NCI-H1105 (cell line): ENCODE measurements around the gene PPP4R1.

ENCODE experiments used
- DNase-seq: peaks from one replicate; lab custom pipeline; 2025; lab: John Stamatoyannopoulos, UW

PPP4R1 gene

DNA sequence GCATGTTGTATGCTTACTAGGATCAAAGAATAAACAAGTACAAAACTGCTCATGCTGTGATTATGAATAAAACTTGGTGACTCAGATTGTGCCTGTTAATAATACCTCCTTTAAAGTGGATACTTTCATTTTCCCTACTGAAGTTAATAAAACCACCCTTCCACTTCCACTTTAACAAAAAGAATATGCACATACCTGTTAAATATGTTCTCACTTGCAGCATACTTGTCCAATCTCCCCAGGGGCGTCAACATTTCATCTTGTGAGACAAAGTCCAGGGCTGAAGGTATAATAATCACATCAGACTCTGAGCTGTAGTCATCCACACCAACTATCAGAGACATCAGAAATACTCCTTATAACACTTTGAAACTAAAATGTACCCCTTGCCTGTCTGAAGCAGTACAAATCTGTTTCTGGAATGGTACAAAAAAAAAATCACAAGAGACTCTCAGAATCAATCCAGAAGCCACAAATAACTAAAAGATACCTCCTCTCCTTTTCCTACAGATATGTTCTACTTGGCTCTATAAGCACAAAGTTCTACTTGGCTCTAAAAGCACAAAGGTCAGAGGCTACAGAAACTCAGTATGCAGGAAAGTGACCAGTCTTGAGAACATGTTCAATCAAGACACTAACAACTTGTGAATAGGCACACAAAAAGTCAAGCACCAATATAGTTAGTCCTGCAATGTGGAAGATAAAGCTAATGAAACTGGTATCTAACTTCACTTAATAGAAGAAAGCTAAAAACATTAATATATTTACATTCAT lies 19.3 kb downstream of the PPP4R1 start:
- DNase-seq: no peak

- DNase-seq: no peak
These were observed 26.4 kb downstream of the PPP4R1 start for GRCh38 chr18:9587924-9588323.

DNA sequence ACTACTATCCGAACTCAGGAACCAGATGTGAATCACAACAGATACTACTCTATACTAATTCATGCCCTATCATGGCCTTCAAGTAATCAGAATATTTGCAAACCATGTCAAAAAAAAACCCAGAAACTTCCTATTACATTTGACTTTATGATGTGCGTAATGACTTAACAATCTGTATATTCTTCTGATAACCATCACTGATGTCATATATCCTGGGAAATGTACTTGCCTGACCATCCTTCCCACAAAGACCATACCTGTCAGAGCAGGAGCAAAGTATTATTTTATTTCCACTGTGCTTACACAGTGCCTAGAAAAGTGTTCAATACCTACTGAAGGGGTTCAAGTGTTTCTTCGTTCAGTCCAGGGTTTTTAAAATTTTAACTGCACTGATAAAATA lies 27.5 kb downstream of the PPP4R1 start:
- DNase-seq: no peak

DNA sequence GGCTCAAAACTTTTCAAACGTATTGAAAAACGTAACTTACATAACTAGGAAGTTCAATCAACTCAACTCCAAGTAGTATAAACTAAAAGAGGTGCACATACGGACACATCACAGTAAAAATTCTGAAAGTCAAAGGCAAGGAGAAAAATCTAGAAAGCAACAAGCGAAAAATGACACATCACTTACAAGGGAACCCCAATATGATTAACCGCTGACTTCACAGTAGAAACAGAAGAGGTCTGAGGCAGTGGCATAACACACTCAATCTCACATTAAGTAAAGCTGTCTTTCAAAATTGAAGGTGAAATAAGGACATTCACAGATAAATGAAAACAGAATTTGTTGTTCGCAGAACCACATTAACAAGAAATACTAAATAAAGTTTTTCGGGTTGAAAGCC lies 32.7 kb downstream of the PPP4R1 start:
- no peak for DNase-seq

DNA sequence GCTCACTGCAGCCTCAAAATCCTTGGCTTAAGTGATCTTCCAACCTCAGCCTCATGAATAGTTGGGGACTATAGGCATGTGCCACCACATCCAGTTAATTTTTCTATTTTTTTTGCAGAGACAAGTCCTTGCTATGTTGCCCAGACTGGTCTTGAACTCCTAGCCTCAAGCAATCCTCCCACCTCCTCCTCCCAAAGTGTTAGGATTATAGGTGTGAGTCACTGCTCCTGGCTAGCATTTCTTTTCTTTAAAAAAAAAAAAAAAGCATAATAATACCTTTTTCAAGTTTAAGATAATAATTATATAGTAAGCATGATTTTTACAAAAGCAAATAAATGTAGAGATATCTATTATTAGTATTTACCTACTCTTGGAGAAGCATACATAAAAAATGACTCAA lies 36.1 kb downstream of the PPP4R1 start:
- DNase-seq: no peak

- DNase-seq: no peak
These were observed 37.0 kb downstream of the PPP4R1 start for GRCh38 chr18:9577361-9577760.

- no peak for DNase-seq
These were observed 38.8 kb downstream of the PPP4R1 start for GRCh38 chr18:9575558-9575957.

- DNase-seq: no peak
These were observed 39.8 kb downstream of the PPP4R1 start for GRCh38 chr18:9574473-9575115.

DNA sequence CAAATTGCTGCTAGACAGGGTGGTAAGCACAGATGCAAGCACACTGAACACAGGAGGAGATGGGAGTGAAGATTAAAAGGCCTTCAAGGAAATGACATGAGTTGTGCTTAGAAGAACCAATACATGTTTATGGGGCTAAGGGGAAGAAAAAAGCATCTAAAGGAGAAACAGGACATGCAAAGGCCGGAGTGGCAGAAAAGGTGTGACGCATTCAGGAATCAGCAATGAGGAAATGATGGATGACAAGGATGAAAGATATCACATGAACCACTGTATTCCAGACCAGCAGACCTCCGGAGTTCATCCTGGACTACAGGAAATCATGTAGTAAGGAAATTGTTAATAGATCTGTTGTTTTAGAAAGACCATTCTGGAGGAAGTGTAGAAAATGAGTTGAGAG lies 42.8 kb downstream of the PPP4R1 start:
- no peak for DNase-seq

DNA sequence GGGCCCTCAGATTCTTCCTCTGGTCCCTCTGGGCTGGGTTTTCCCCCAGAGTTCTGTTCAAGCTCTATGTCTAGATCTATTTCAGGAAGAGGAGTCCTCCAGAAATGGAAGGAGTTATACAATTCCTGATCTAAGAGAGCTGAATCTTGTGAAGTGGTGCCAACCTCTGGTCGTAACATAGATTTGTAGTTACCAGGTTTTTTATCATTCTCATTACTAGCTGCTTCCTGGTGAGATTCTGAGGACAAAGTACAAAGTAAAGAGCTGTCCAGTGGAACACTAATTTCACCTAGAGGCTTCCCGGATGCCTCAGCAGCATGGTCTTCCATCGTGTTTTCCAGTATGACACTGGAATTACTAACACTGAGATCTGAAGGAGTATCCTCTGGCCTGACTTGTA lies 44.1 kb downstream of the PPP4R1 start:
- DNase-seq: no peak

DNA sequence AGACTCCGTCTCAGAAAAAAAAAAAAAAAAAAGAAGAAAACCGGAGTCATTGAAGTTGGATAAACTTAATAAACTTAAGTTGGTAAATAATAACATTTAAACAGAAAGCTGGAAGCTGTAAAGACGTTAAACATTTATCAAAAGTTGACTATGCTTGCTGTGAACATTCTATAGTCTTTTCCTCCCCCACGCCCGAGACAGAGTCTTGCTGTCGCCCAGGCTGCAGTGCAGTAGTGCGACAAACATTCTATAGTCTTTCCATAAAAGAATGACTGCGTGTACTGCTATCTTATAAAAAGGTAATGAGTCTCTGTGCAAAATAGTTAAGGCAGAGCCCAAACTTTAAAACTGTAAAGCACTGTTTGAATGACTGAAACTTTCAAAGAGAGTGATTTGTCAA lies 45.2 kb downstream of the PPP4R1 start:
- DNase-seq: no peak

DNA sequence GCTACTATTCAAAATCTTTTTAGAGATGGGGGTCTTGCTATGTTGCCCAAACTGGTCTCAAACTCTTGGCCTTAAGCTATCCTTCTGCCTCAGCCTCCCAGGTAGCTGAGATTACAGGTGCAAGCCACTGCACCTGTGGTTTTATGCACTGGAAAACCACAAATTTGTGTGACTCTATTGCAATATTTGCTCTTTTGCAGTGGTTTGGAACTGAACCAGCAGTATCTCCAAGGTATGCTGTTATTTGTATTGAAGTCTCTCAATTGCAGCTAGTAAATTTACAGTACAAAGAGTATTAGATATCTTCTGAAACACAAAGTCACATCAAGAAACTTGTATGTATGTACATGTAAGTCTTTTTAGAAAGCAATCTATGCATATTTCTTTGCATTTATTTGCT lies 46.2 kb downstream of the PPP4R1 start:
- no peak for DNase-seq

- no peak for DNase-seq
These were observed 49.0 kb downstream of the PPP4R1 start for GRCh38 chr18:9565407-9565806.

GRCh38 chr18:9563331-9563730 lies 51.0 kb downstream of the PPP4R1 start:
- DNase-seq: no peak

DNA sequence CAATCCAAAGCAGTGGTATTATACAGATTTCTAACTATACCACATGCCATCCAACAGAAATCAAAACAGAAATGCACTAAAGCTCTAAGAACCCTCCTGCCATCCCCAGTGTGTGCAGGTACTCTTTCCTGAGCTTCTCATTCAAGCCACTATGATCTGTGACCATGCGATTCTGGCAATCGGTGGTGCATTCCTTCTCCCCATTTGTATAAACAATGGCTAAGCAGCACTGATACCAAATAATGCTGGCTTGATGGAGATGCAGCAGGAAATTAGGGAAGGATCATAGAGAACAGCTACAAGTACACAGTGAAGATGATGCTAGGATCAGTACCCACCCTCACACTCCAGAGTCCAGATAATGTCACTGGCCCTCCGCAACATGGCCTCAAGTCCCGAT lies 51.8 kb downstream of the PPP4R1 start:
- DNase-seq: no peak

DNA sequence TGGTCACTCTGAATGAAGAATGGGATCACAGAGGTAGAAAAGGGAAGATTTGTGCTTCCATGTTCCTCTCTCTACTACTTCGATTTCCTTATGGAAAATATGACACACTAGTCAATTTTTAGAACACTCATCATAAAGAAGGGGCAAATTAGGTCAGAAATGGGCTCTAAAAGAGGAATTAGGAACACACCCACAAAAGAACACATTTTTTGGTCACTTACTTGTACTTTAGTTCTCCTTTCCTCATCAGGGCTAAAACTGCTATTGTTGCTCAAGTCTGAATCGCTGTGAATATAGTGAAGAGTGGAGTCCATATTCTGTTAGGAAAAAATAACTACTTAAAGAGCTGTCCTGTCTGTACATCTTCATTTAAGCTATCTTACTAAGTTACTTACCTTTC lies 52.6 kb downstream of the PPP4R1 start:
- DNase-seq: no peak

DNA sequence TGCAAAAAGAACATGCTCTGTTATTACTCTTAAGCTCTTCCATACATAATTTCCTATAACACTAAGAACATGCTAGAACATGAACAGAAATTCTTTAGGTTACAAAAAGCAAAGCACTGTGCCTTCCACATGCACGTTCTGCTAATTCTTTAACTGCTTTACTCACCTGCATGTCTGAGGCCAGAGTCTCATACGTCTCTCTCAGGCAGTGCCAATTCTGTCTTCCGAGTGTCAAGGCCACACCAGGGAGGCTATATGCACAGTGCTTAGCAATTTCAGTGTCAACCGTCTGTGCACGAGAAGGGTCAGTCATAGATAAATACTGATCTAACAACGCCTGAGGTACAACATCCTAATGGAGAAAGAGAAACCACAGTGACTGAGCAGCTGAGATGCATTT lies 55.1 kb downstream of the PPP4R1 start:
- DNase-seq: no peak

DNA sequence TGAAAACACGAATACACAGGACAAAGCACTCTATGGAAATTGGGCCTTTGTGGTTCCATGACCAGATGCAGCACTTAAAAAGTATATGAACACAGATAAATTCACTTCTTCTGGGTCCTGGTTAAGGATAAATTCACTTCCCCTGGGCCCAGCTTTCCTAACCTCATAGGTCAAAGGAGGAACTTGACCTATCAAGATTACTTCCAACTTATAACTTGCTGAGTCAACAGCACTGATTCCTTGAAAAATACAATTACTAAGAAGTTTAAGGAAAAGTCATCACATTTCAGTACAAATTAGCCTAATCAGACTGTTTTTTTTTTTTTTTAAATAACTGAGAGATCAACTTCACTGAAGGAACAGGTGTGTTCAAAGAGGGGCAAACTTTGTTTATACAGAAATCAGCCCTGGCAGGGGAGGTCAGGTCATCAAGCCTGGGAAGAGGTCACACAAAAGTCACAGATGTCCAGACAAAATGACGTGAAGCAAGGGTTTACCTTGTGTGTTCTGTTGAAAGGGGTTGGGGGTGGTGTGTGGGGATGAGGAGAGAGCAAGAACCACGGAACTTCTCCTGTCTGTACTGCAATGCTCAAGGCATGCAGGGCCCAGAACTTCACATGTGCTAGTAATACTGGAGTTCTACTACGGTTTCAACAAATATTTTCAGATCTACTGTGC lies 55.8 kb downstream of the PPP4R1 start:
- no peak for DNase-seq

DNA sequence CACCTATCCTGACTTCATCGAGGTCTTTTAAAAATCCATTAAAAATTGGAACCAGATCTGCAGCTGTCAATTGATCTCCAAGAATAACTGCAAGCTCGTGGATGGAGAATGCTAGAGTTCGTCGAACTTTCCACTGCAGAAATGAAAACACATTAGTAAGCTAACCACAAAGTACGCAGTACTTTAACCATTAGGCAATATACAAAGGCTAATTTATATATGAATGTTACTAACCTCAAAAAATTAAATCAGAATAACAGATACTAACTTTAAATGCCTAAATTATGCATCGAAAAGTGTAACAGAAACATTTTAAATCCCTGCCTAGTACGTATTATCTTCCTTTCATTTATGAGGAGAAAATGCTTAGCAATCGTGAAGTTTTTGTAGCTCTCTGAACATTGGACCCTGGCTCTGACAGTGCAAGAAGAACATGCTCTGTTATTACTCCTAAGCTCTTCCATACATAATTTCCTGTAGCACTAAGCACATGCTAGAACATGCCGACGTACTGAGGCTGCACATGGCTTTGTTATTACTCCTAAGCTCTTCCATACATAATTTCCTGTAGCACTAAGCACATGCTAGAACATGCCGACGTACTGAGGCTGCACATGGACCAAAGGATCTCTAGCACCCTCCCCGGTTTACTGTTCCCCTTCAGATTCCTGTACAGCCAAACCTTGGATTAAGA lies 57.0 kb downstream of the PPP4R1 start:
- DNase-seq: no peak

GRCh38 chr18:9552616-9553015 lies 61.7 kb downstream of the PPP4R1 start:
- no peak for DNase-seq

GRCh38 chr18:9552191-9552590 lies 62.2 kb downstream of the PPP4R1 start:
- no peak for DNase-seq

GRCh38 chr18:9550429-9550828 lies 63.9 kb downstream of the PPP4R1 start:
- DNase-seq: no peak

DNA sequence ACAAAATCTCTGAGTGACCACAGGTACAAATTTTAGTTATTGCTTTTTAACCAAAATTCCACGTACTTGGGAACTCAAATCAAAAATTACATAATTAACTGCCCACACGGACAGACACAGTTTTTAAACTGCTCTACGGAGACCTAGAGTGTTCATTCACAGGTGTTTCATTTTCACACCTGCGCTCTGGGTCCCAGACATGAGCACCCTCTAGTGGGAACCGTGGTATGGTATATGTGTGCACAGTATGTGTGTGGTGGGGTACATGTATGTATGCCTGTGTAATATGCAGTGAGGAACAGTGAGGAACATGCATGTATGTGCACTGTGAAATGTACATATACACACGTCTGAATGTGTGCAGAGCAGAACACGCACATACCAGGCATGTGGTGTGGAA lies 65.0 kb downstream of the PPP4R1 start:
- no peak for DNase-seq
